ENCODE results near the gene POLA2. TPM values are rescaled to one million over a fixed set of nuclear protein-coding genes. Genes with fewer than 3 reads are reported as not detected.
A peak's percentile ranks its signal among the peaks of the same experiment; 100 is the strongest.
"Not testable (repeated sequence)": the region's sequence is repeated elsewhere in the genome, so short reads cannot be mapped to it uniquely, and the experiment has no call there.

POLA2 gene
- total RNA-seq, 1 experiment from 2014 or later = 39.0 TPM

DNA sequence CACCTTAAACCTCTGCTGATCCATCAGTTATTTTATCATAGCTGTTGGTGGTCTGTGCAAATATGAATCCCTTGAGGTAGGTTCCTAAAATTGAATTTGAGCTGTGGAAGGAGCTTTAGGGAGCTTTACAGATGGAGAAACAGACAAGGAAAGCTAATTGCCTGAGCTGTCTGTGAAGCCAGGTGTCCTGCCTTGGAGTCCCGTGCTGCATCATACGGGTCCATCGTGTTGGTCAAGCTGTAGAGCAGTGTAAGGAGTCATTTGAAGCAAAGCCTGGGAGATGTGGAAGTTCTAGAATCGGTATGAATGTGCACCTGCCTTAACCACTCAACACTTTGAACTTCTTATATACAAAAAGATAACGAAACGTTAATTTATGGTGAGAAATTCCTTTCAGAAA, 1.0 kb downstream of the POLA2 start:
- Histone ChIP-seq H3K27me3 (ENCODE audit: control insufficient read depth, insufficient read depth, low read length) (no peaks in the 10 kb centered on the region), H3K9me3 (ENCODE audit: control insufficient read depth, insufficient read depth, low read depth, low read length) (no peaks in the 10 kb centered on the region), H3K4me3 (ENCODE audit: low read depth in 2 of 2, low read length in 2 of 2) (peak overlapping the region; percentile 80 to 93), H3K36me3 (ENCODE audit: control insufficient read depth, insufficient read depth, low read length) (no peaks in the 10 kb centered on the region), H3K4me1 (ENCODE audit: control insufficient read depth, insufficient read depth, low read length) (peaks cover 21% of the 10 kb centered on the region), H3K27ac (ENCODE audit: low read length) (peak overlapping the region; percentile 99)
- ChIA-PET POLR2A (interaction anchor here (0.5 to 1.2 kb wide), 2 partner anchors 12 to 74 kb away, joined by 4 to 5 read pairs; no protein-coding TSS in a partner anchor), CTCF (interaction anchor here (0.5 to 1.9 kb wide), 7 partner anchors 12 to 247 kb away, joined by 3 to 11 read pairs (median 4); no protein-coding TSS in a partner anchor)
- intact Hi-C loops (cut with micrococcal nuclease; ENCODE audit: unreplicated experiment) = no loop called here
- ATAC-seq (no peak), DNase-seq (ENCODE audit: low read depth, low spot score) (no peak)
- in situ Hi-C loops (cut with HindIII; ENCODE audit: low pct_unique_long_range_greater_than_20kb, low sequenced_read_pairs) = no loop called here
- no peak for TF ChIP-seq SIN3A (IDR thresholded peaks at IDR 0.05; ENCODE audit: borderline replicate concordance, insufficient read depth, low read depth, low read length)
- TF ChIP-seq, protein P1, sequence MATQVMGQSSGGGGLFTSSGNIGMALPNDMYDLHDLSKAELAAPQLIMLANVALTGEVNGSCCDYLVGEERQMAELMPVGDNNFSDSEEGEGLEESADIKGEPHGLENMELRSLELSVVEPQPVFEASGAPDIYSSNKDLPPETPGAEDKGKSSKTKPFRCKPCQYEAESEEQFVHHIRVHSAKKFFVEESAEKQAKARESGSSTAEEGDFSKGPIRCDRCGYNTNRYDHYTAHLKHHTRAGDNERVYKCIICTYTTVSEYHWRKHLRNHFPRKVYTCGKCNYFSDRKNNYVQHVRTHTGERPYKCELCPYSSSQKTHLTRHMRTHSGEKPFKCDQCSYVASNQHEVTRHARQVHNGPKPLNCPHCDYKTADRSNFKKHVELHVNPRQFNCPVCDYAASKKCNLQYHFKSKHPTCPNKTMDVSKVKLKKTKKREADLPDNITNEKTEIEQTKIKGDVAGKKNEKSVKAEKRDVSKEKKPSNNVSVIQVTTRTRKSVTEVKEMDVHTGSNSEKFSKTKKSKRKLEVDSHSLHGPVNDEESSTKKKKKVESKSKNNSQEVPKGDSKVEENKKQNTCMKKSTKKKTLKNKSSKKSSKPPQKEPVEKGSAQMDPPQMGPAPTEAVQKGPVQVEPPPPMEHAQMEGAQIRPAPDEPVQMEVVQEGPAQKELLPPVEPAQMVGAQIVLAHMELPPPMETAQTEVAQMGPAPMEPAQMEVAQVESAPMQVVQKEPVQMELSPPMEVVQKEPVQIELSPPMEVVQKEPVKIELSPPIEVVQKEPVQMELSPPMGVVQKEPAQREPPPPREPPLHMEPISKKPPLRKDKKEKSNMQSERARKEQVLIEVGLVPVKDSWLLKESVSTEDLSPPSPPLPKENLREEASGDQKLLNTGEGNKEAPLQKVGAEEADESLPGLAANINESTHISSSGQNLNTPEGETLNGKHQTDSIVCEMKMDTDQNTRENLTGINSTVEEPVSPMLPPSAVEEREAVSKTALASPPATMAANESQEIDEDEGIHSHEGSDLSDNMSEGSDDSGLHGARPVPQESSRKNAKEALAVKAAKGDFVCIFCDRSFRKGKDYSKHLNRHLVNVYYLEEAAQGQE (IDR thresholded peaks at IDR 0.05; ENCODE audit: insufficient read depth in 1 of 2, low read depth in 2 of 2, low read length in 1 of 2) = no peak
- TF ChIP-seq TCF7L2 (IDR thresholded peaks at IDR 0.05; ENCODE audit: low read depth, low read length) = no peak
- TF ChIP-seq POLR2AphosphoS5 (IDR thresholded peaks at IDR 0.05; ENCODE audit: low read depth, low read length) = no peak; the same call in 1 of the 2 replicates
- TF ChIP-seq, protein P2, sequence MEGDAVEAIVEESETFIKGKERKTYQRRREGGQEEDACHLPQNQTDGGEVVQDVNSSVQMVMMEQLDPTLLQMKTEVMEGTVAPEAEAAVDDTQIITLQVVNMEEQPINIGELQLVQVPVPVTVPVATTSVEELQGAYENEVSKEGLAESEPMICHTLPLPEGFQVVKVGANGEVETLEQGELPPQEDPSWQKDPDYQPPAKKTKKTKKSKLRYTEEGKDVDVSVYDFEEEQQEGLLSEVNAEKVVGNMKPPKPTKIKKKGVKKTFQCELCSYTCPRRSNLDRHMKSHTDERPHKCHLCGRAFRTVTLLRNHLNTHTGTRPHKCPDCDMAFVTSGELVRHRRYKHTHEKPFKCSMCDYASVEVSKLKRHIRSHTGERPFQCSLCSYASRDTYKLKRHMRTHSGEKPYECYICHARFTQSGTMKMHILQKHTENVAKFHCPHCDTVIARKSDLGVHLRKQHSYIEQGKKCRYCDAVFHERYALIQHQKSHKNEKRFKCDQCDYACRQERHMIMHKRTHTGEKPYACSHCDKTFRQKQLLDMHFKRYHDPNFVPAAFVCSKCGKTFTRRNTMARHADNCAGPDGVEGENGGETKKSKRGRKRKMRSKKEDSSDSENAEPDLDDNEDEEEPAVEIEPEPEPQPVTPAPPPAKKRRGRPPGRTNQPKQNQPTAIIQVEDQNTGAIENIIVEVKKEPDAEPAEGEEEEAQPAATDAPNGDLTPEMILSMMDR (IDR thresholded peaks at IDR 0.05) = no peak
- BruUV-seq (replicated peaks) = TSS peak; percentile 97

DNA sequence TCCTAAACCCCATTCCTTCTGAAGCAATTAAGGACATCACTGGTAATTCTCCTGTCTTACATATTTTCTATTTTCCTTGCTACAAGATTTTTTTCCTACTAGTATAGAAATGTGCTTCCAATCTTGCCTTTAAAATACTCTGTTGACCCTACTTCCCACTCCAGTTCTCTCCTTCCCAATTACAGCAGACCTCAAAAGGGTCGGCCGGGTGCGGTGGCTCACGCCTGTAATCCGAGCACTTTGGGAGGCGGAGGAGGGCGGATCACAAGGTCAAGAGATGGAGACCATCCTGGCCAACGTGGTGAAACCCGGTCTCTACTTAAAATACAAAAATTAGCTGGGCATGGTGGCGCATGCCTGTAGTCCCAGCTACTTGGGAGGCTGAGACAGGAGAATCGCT, 3.0 kb downstream of the POLA2 start:
- intact Hi-C loops (cut with micrococcal nuclease; ENCODE audit: unreplicated experiment); ATAC-seq; BruUV-seq (replicated peaks); CTCF ChIA-PET; H3K27ac ChIP-seq (ENCODE audit: low read length); H3K27me3 ChIP-seq (ENCODE audit: control insufficient read depth, insufficient read depth, low read length); H3K4me3 ChIP-seq (ENCODE audit: low read depth in 2 of 2, low read length in 2 of 2); DNase-seq (ENCODE audit: low read depth, low spot score); H3K36me3 ChIP-seq (ENCODE audit: control insufficient read depth, insufficient read depth, low read length); H3K9me3 ChIP-seq (ENCODE audit: control insufficient read depth, insufficient read depth, low read depth, low read length); in situ Hi-C loops (cut with HindIII; ENCODE audit: low pct_unique_long_range_greater_than_20kb, low sequenced_read_pairs): not testable (repeated sequence)
- H3K4me1 ChIP-seq (ENCODE audit: control insufficient read depth, insufficient read depth, low read length) = peaks cover 16% of the 10 kb centered on the region
- POLR2A ChIA-PET = interaction anchor here (0.6 to 1.0 kb wide), 2 partner anchors 10 to 50 kb away, joined by 3 read pairs; no protein-coding TSS in a partner anchor

DNA sequence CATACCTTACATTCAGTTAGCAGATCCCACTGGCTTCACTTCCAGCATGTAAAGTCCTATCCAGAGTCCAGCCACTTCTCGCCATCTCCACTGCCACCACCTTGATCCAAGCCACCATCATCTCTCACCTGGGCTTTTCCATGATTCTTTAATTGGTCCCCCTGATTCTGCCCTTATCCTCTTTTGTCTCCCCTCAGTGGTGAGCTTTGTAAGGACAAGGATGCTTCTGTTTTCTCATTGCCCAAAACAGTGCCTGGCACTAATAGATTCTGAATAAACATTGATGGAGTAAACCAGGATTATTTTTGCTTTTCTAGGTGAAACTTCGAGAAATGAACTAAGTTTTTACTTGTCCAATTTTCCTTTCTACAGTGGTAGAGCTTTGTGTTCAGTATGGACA, 4.4 kb downstream of the POLA2 start:
- no peak for ATAC-seq
- in situ Hi-C loops (cut with HindIII; ENCODE audit: low pct_unique_long_range_greater_than_20kb, low sequenced_read_pairs) = no loop called here
- Histone ChIP-seq H3K36me3 (ENCODE audit: control insufficient read depth, insufficient read depth, low read length) (peaks cover 5% of the 10 kb centered on the region; the same call in 1 of the 2 replicates), H3K4me3 (ENCODE audit: low read depth in 2 of 2, low read length in 2 of 2) (no peak overlapping the region), H3K4me1 (ENCODE audit: control insufficient read depth, insufficient read depth, low read length) (peaks cover 10% of the 10 kb centered on the region), H3K9me3 (ENCODE audit: control insufficient read depth, insufficient read depth, low read depth, low read length) (no peaks in the 10 kb centered on the region), H3K27ac (ENCODE audit: low read length) (no peak overlapping the region), H3K27me3 (ENCODE audit: control insufficient read depth, insufficient read depth, low read length) (no peaks in the 10 kb centered on the region)
- ChIA-PET CTCF (interaction anchor here (0.5 kb wide), 1 partner anchor 9 kb away, joined by 6 read pairs; no protein-coding TSS in a partner anchor), POLR2A (interaction anchor here (0.9 kb wide), 1 partner anchor 9 kb away, joined by 10 read pairs; no protein-coding TSS in a partner anchor)
- no TSS peak for BruUV-seq (replicated peaks)
- intact Hi-C loops (cut with micrococcal nuclease; ENCODE audit: unreplicated experiment) = no loop called here
- TF ChIP-seq POLR2AphosphoS5 (IDR thresholded peaks at IDR 0.05; ENCODE audit: low read depth, low read length) (no peak), SIN3A (IDR thresholded peaks at IDR 0.05; ENCODE audit: borderline replicate concordance, insufficient read depth, low read depth, low read length) (no peak), TCF7L2 (IDR thresholded peaks at IDR 0.05; ENCODE audit: low read depth, low read length) (no peak)
- TF ChIP-seq, protein P2 (IDR thresholded peaks at IDR 0.05) = no peak
- TF ChIP-seq, protein P1 (IDR thresholded peaks at IDR 0.05; ENCODE audit: insufficient read depth in 1 of 2, low read depth in 2 of 2, low read length in 1 of 2) = no peak
- no peak for DNase-seq (ENCODE audit: low read depth, low spot score)

Data from Panc1 (cell line).